ENCODE measurements around the gene ELMO3.
A peak's percentile ranks its signal among the peaks of the same experiment; 100 is the strongest.

The ELMO3 gene

GRCh38 chr16:67163999-67164558, 34.9 kb upstream of the ELMO3 start:
- no peak for DNase-seq

DNA sequence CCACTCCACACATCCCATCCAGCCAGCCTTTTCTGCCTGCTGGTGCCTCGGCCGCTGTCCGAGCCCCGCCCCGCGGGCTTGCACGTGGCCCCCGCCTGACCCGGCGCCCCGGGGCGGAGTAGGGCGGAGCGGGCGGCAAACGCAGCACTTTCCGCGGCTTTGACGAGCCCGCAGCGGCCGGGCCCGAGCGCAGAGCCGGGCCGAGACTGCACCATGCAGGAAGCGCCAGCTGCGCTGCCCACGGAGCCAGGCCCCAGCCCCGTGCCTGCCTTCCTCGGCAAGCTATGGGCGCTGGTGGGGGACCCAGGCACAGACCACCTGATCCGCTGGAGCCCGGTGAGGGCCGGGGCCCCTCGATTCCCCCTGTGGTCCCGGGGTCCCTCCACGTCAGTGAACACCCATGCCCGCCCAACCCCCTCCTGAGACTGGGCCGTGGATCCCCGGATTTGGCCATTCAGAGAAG, 34.3 kb upstream of the ELMO3 start, which contains the start of gene HSF4:
Gene HSF4 (plus strand): TSS at position 147 of the 463 bp plus-strand sequence. CDS start 67 bp downstream, at position 214.
- no peak for DNase-seq

- peak; percentile 61 for DNase-seq
These were observed 33.5 kb upstream of the ELMO3 start for GRCh38 chr16:67165121-67166078.

DNA sequence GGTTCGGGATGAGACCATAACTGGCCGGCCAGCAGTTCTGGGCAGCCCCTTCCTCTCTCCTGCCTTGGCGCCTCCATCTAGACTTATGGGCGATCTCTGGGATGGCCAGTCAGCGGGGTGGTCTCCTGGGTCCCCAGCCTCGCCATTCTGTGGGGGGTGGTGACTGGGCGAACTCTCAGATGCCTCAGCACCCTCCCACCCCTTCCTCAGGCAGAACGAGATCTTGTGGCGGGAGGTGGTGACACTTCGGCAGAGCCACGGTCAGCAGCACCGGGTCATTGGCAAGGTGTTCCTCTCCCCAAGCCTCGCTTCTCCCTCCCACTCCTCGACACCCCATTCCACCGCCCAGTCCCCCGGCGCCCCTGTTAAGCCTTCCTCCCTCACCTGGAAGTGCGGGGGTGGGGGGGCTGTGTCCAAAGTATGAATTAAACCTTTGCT, 32.8 kb upstream of the ELMO3 start:
- DNase-seq = no peak

GRCh38 chr16:67166598-67167168, 32.2 kb upstream of the ELMO3 start:
- DNase-seq = no peak

- DNase-seq = no peak
These were observed 31.3 kb upstream of the ELMO3 start for GRCh38 chr16:67167588-67167987.

DNA sequence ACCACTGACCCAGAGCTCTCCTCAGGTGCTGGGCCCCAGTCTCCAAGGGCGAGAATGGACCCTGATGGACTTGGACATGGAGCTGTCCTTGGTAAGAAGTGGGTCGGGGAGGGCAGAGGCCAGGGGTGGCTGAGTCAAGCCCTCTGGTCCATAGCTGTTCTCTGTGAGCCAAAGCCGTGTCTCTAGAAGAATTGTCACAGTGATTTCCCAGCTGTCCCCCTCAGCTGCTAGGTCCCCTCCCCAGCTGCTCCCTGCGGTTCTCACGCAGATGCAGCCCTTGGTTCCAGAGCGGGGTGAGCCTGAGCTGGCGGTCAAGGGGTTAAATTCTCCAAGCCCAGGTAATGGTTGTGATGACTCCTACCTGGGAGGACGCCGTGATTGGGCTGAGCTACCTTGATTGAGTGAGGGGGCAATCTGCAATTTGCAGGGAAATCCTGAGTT, 29.9 kb upstream of the ELMO3 start:
- DNase-seq = no peak

DNA sequence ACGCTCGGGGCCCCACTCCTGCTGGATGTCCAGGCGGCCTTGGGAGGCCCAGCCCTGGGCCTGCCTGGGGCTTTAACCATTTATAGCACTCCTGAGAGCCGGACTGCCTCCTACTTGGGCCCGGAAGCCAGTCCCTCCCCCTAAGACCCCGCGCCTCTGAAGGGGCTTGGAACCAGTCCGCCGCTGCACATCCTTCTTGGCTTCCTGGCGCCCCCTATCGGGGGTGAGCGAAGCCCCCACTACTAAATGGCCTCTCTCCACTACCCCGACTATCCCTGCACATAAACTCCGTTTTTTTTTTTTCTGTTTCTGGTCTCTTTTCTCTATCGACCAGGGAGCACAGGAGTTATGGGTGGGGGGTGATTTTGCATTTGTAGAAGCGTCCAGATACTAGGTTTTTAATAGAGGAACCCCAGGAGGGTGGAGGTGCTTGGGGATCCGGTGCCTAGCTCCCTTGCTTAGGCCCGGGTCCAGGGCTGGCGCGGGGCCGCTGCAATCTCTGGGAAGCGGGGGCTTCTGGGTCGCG, 29.2 kb upstream of the ELMO3 start:
- peak; percentile 73 for DNase-seq

DNA sequence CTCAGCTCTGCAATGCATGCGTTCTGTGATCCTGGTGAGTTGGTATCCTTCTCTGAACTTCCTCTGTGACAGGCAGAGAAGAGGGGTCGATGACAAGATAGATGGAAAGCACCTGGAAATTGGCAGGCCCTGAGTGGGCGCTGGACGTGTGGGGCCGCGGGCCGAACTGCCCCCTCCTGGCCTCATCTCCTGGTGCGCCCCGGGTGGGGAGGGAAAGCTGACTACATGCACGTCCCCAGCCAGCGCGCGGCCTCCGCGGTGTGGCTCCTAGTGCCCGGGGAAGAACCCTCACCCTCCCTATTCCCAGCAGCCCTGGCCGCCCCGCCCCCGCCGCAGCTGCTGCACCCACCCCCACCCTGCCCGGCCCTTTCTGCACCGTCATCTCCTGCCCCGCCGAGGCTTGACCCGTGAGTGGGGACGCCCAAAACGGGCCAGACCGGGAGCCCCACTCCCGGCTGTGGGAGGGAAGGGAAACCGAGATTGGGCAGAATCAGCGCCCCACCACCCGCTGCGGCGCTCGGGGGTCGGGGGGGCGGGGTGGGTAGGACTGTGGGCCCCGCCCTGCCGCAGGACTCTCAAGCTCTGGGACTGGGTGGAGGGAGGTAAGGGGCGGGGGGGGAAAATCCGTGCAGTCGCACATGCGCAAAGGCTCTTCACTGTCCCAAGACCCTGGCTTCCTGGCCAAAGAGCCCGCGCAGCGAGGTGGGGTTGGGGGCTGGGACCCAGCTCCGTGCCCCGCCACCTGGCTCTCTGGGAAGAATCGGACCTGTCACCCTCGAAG, 28.6 kb upstream of the ELMO3 start, which contains the start of gene NOL3:
Gene NOL3 (plus strand): TSS at position 371 of the 781 bp plus-strand sequence.
- DNase-seq = peak; percentile 72

- DNase-seq = peak; percentile 52
These were observed 27.8 kb upstream of the ELMO3 start for GRCh38 chr16:67170949-67171649.

DNA sequence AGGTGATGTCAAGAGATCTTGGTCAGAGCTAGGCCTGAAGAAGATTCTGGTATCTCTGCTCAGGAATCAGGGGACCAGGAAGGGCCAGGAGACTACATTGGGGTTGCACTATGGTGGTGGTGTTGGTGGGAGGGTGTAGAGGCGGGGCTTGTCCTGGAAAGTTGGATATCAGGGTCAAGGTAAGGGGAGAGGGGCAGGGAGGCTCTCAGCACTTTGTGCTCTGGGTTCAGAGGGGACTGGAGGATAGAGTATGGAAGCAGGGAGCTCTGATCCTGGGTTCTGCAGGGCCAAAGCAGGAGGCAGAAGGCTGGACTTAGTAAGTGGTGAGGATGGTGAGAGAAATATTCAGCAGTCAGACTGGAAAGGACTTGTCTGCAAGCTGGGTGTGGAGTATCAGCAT, 25.6 kb upstream of the ELMO3 start:
- no peak for DNase-seq

- peak; percentile 86 for DNase-seq
These were observed 24.9 kb upstream of the ELMO3 start for GRCh38 chr16:67173808-67174705.

DNA sequence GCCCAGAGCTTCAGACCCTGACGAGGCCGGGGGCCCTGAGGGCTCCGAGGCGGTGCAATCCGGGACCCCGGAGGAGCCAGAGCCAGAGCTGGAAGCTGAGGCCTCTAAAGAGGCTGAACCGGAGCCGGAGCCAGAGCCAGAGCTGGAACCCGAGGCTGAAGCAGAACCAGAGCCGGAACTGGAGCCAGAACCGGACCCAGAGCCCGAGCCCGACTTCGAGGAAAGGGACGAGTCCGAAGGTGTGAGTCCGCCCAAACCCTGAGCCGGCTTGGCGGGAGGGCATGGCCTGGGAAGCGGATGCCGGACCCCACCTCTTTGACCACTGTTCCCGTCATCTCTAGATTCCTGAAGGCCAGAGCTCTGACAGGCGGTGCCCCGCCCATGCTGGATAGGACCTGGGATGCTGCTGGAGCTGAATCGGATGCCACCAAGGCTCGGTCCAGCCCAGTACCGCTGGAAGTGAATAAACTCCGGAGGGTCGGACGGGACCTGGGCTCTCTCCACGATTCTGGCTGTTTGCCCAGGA, 24.2 kb upstream of the ELMO3 start:
- no peak for DNase-seq

- DNase-seq = no peak
These were observed 22.3 kb upstream of the ELMO3 start for GRCh38 chr16:67176662-67177061.

DNA sequence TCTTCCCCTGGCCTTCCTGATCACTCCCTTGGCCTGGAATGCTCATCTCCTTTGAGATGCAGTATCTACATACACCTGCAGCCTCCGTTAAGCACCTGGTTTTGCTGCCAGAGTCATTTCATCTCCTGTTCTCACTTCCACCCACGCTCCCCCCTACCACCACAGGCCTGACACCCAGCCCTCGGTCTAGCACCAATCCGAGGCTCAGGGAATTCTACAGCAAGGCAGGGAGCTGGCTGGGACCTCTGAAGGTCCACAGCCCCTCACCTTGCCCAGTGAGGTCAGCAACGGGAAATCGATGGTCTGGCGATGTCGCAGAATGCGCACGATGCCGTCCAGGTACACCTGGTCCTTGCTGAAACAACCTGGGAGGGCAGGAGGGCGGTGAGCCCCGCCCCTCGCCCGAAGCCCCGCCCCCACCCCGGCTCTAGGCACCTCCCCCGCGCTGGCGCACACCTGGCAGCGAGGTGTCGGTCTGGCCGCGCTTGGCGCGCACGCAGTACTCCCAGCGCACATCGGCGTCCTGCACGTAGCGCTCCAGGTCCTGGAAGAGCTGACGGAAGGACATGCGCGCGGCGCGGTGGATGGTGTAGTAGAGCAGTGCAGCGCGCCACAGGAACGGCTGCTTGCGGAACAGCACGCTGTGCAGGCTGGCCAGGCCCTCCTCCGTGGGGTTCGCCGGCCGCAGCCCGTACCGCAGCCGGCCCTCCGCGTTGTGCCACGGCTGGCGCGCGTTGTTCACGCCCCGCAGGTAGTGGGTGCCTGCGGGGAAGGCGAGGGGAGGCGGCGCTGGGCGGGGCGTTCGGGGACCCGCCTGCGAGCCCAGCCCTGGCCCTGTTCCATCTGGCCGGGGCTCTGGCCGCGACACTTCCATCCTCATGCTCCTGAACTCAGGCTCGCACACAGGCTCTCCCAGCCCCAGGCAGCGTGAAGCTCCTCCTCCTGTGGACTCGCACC, 20.9 kb upstream of the ELMO3 start:
- peak; percentile 58 for DNase-seq

DNA sequence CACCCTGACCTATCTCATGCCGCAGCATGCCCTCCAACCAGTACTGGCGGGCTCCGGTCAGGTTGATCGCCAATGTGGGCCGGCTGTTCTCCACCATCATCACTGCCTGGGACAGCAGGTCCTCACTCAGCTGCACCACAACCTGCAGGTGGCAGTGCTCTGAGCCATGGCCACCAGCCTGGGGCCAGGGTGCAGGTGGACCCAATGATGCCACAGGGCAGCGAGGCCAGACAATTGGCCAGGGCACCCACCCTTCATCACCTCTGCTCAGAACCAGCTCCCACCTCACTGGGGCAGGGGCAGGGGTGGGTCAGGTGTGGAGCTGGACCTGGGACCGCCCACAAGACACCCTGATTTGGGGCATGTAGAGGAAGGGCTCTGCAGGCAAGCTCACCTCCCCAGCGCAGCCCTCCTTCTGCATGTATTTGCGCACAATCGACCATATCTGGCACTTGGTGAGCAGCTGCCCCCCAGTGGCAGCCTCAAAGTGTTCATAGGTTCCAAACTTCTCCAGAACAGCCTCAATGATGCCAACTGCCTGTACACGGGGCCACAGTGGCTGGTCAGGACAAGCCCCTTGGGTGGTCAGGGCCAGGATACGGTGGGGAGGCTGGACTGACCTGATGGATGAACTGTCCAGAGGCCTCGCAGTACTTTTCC, 19.4 kb upstream of the ELMO3 start:
- no peak for DNase-seq

- DNase-seq = no peak
These were observed 18.8 kb upstream of the ELMO3 start for GRCh38 chr16:67180166-67180565.

DNA sequence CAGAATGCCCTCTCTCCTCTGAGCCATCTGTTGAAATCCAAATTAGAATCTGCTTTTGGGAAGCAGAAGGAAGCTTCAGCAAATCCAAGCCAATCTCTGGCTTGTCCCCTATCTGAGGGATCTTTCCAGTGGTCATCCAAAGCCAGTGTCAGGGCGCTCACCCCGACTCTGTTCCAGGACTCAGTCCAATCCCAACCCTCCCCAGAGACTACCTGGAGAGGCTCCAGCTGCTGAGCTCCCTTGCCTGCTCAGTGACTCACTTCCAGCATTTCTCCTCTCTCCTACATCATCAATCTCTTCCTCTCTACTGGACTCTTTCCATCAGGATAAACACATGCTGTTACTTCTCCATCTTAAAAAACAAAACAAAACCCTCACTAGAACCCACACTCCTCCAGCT, 17.6 kb upstream of the ELMO3 start:
- DNase-seq = no peak

DNA sequence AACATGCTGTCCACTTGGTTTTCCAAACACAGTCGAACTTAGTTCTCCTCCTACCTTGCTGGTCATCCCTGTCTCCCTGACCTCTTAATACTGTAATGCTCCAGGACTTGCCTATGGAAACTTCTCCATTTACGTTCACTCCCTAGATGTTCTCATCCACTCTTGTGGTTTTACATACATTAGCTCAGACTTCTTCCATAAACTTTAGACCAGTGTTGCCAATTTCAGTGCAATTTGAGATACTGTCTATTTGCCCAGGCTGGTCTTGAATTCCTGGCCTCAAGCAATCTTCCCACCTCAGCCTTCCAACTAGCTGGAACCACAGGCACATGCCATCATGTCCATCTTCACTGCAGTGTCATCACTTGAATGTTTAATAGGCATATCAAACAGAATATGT, 16.6 kb upstream of the ELMO3 start:
- DNase-seq = no peak

All from retina (tissue), 1 donor.